Fibroblast of pulmonary artery (primary cell): ENCODE results near the gene PCARE.

Experiments
- DNase-seq: peaks from one replicate; pipeline ENCODE4 v3.0.0-alpha.2; 2010; ENCODE audit warnings: low read depth
- H3K4me3 ChIP-seq: replicated peaks from 2 replicates; pipeline ENCODE4 v1.5.1; 2011; ENCODE audit warnings: low read depth, mild to moderate bottlenecking, control low read depth, low read length, moderate library complexity
- TF ChIP-seq, protein P1 (sequence below): IDR thresholded peaks from 2 replicates; pipeline ENCODE4 v1.5.1; 2011; ENCODE audit warnings: mild to moderate bottlenecking, control low read depth, low read length, inconsistent platforms; ENCODE audit errors: missing control alignments

PCARE gene

DNA sequence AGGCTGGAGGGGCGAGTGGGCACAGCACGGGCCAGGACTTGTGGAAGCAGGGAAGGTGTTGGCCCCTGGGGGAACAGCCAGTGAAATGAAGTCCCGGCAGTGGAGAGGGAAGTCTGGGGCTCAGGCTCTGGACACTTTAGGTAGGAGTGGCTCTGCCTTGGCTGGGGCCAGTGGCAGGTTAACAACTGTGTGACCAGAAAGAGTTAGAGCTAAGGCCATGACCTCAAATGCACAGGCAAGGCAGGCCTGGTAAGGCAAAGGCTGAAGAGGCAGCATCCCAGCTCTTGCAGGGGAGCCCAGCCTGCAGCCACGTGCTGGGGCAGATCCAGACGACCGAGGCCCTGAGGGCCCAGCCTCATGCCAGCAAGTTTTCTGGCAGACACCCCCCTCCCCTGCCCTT lies 21.5 kb downstream of the PCARE start:
- TF ChIP-seq, protein P1, sequence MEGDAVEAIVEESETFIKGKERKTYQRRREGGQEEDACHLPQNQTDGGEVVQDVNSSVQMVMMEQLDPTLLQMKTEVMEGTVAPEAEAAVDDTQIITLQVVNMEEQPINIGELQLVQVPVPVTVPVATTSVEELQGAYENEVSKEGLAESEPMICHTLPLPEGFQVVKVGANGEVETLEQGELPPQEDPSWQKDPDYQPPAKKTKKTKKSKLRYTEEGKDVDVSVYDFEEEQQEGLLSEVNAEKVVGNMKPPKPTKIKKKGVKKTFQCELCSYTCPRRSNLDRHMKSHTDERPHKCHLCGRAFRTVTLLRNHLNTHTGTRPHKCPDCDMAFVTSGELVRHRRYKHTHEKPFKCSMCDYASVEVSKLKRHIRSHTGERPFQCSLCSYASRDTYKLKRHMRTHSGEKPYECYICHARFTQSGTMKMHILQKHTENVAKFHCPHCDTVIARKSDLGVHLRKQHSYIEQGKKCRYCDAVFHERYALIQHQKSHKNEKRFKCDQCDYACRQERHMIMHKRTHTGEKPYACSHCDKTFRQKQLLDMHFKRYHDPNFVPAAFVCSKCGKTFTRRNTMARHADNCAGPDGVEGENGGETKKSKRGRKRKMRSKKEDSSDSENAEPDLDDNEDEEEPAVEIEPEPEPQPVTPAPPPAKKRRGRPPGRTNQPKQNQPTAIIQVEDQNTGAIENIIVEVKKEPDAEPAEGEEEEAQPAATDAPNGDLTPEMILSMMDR: no peak
- no peak for DNase-seq
- H3K4me3 ChIP-seq: no peak overlapping the region

DNA sequence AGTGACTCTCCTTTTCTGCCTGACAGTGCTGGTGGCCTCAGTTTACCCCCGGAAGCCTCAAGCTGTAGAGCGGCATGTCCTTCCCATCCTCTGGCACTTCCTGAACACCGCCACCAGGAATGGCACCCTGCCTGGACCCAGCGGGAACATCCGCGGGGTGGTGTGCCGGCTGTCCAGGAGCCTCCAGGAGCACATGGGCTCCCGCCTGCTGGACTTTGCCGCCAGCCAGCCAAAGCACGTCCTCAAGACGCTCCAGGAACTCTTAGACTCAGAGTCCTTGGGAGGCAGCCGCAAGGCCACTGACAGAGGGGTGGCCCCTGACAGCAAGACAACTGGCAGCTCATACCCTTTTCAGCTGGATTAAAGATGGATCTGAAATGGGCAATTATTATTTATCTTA lies 22.6 kb downstream of the PCARE start:
- no peak overlapping the region for H3K4me3 ChIP-seq
- DNase-seq: no peak
- TF ChIP-seq, protein P1: no peak

DNA sequence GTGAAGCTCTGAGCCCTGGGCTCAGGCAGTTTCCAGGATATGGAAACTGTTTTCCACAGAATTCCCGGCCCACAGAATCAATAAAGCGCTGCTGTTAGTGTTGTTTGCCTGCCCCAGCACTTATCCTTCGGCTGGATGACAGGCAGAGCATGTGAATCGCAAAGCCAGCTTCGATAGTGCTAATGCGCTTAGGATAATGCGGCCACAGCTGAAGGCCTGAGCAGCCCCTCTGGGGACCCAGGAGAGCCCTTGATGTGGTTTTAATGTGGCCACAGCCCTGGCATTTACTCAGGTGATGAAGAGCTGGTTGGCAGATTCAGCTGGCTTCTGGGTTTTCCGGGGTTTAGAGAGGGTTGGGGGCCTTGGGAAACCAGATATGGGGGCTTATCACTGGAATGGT lies 23.7 kb downstream of the PCARE start:
- no peak for DNase-seq
- H3K4me3 ChIP-seq: no peak overlapping the region
- TF ChIP-seq, protein P1: no peak

DNA sequence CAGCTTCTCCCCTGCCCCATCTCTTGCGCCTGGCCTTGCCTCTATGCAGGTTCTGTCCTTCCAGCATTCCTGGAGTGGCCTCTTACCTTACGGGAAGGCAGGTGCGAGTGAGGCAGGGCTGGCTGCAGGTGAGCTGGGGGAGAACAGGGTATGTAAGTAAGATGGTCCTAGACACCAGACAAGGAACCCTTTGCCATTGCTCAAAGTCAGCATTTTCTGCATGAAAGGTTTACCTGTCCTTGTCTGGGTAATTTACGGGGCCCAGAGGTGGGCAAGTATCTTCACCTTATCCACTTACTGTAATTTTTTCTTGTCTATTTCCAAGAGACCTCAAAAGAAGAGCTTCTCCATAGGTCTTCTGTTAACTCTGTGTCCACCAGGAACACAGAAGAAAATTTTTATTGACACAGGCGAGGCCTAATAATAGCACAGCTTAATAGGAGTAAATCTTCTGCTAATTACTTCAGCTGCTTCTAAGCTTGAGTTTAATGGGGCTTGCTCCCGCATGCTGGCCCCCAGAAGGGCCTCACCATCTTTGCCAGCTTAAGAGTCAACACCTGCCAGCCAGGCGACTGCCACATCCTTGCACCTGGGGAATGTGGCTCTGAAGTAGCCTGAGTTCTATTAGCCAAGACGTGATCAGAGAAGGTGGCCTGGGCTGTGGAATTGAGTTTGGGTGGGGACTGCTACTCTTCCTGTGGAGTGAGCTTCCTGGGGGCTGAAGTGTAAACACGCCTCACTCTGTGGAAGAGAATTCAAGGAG lies 27.1 kb downstream of the PCARE start:
- no peak for DNase-seq
- TF ChIP-seq, protein P1: no peak
- H3K4me3 ChIP-seq: no peak overlapping the region

GRCh38 chr2:29046321-29046720 lies 28.0 kb downstream of the PCARE start:
- H3K4me3 ChIP-seq: no peak overlapping the region
- no peak for DNase-seq
- TF ChIP-seq, protein P1: no peak

GRCh38 chr2:29044459-29044858 lies 29.9 kb downstream of the PCARE start:
- no peak for DNase-seq
- no peak overlapping the region for H3K4me3 ChIP-seq
- TF ChIP-seq, protein P1: no peak

DNA sequence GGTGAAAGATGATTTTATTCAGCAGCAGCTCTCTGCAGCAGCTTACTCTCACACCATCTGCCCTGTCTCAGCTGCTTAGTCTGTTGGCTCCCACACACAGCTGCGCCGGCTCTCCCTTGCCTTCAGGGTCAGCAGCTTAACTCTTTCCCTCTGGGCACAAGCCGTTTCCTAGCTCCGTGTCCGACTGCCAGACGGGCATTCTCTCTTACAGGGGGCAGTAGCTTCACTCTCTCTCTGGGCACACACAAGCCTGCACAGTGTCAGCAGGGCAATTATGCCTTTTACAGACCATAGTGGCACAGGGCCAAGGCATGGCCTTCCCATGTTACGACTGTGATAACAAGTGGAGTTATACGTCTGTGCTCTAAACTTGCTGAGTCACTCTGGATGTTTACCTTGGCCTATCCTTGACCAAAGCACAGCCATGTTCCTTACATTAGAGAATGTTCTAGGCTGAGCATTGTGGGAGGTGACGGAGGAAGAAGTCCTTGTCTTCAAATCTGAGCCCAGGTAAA lies 31.7 kb downstream of the PCARE start:
- peak; percentile 71 for DNase-seq

More for the DNA sequence above, 31.7 kb downstream of the PCARE start:
- no peak overlapping the region for H3K4me3 ChIP-seq
- TF ChIP-seq, protein P1: no peak
